Measurements from ENCODE around the gene CDC14A.
"Not testable (repeated sequence)": the region's sequence is repeated elsewhere in the genome, so short reads cannot be mapped to it uniquely, and the experiment has no call there.

- TF ChIP-seq CTCF (conservative IDR thresholded peaks at IDR 0.05; ENCODE audit: low read length); EZH2phosphoT487 (IDR thresholded peaks at IDR 0.05; ENCODE audit: borderline replicate concordance, low read depth, low read length): not testable (repeated sequence)
Measured at GRCh38 chr1:100373953-100374352, 21.6 kb downstream of the CDC14A start.
